HEK293T (cell line): ENCODE data around the gene PPARGC1A.

Experiments
- ARNT ChIP-seq: fragments of 450-650 bp; IDR thresholded peaks from 2 replicates; pipeline ENCODE4 v1.6.1; 2017; ENCODE audit warnings: mild to moderate bottlenecking
- BHLHE40 ChIP-seq: fragments of 450-650 bp; IDR thresholded peaks from 2 replicates; pipeline ENCODE4 v1.6.1; 2016; ENCODE audit warnings: mild to moderate bottlenecking, moderate library complexity, borderline replicate concordance
- FOXK2 ChIP-seq: fragments of 450-650 bp; IDR thresholded peaks from 2 replicates; pipeline ENCODE4 v1.6.1; 2016; ENCODE audit warnings: mild to moderate bottlenecking

DNA sequence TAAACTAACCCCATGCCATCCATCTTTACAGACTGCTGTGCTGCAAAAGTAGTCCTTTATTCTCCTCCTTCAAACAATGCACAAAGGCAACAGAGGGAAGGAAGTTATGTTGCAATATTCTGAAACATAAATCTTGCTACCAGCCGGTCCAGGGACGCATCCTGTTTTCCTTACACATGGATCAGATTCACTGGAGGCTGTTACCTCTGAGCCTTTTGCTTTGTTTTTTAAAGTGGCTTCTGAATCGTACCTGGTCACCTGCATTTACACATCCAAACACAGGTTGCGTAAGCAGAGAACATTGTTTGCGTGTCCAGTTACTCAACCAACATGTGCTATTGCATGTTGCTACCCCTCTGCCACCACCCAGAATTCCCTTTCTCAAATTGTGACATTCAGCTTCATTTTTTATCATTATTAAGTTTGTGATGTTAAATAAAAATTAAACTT, 8.8 kb downstream of the PPARGC1A start:
- TF ChIP-seq FOXK2 = no peak
- TF ChIP-seq BHLHE40 = no peak
- TF ChIP-seq ARNT = no peak
